Measurements from ENCODE around the gene MAP2K1. TPM values are rescaled to one million over a fixed set of nuclear protein-coding genes. Genes with fewer than 3 reads are reported as not detected.

MAP2K1 gene
- total RNA-seq, 1 experiment from 2014 or later, result 63.7 TPM

- H3K4me3 Mint-ChIP-seq (ENCODE audit: unreplicated experiment), result peak overlapping the region; percentile 96
- H3K27ac Mint-ChIP-seq (ENCODE audit: unreplicated experiment), result peak overlapping the region; percentile 100
- intact Hi-C loops (cut with micrococcal nuclease; ENCODE audit: unreplicated experiment), result loop anchor here (2.0 kb wide), 1 partner anchor 149 kb away; the partner anchor contains the start of gene TIPIN
- peaks cover 15% of the 10 kb centered on the region for H3K4me1 Mint-ChIP-seq (ENCODE audit: low read depth, unreplicated experiment)
- H3K9me3 ChIP-seq, result no peaks in the 10 kb centered on the region
- TF ChIP-seq CTCF (IDR thresholded peaks at IDR 0.05; ENCODE audit: insufficient read depth in 1 of 2, low read depth in 1 of 2, low read length in 1 of 2, severe bottlenecking in 1 of 2, unreplicated experiment in 1 of 2), result no peak
- no peak for DNase-seq
- H3K27me3 Mint-ChIP-seq (ENCODE audit: insufficient read depth, unreplicated experiment), result no peaks in the 10 kb centered on the region
- H3K27me3 ChIP-seq (replicated peaks; ENCODE audit: control insufficient read depth, insufficient read depth, low read length), result no peaks in the 10 kb centered on the region
- H3K4me1 ChIP-seq, result peaks cover 6% of the 10 kb centered on the region; the same call in 1 of the 2 replicates
- POLR2A ChIA-PET, result interaction anchor here (0.6 to 1.1 kb wide), 5 partner anchors 9 to 1700 kb away, joined by 3 to 4 read pairs (median 4); partner anchors contain the start of genes CALML4, MAP2K1 and RNU5B-1
- H3K4me3 ChIP-seq (ENCODE audit: low read depth, low read length), result peak overlapping the region; percentile 68
- TSS peak; percentile 82 for BruUV-seq (replicated peaks)
- peaks cover 52% of the 10 kb centered on the region for H3K36me3 Mint-ChIP-seq (ENCODE audit: insufficient read depth, unreplicated experiment)
- H3K36me3 ChIP-seq (ENCODE audit: control insufficient read depth, insufficient read depth, low read length), result peaks cover 2% of the 10 kb centered on the region
- H3K9me3 Mint-ChIP-seq (ENCODE audit: unreplicated experiment), result no peaks in the 10 kb centered on the region
- CTCF ChIA-PET, result interaction anchor here (0.6 kb wide), 1 partner anchor 215 kb away, joined by 4 read pairs; no protein-coding TSS in a partner anchor
Measured at GRCh38 chr15:66505430-66505811, 118.7 kb downstream of the MAP2K1 start.

- no peaks in the 10 kb centered on the region for H3K27me3 Mint-ChIP-seq (ENCODE audit: insufficient read depth, unreplicated experiment)
- Histone ChIP-seq H3K4me1 (peaks cover 6% of the 10 kb centered on the region; the same call in 1 of the 2 replicates), H3K9me3 (no peaks in the 10 kb centered on the region), H3K27me3 (replicated peaks; ENCODE audit: control insufficient read depth, insufficient read depth, low read length) (no peaks in the 10 kb centered on the region), H3K36me3 (ENCODE audit: control insufficient read depth, insufficient read depth, low read length) (peaks cover 2% of the 10 kb centered on the region; the same call in 1 of the 2 replicates), H3K4me3 (ENCODE audit: low read depth, low read length) (peak overlapping the region; percentile 68)
- ChIA-PET POLR2A (interaction anchor here (0.7 to 1.1 kb wide), 2 partner anchors 9 to 1700 kb away, joined by 3 to 4 read pairs; partner anchors contain the start of gene CALML4), CTCF (no interaction called here)
- H3K36me3 Mint-ChIP-seq (ENCODE audit: insufficient read depth, unreplicated experiment), result peaks cover 48% of the 10 kb centered on the region
- BruUV-seq (replicated peaks), result no TSS peak
- H3K27ac Mint-ChIP-seq (ENCODE audit: unreplicated experiment), result peak overlapping the region; percentile 100
- TF ChIP-seq CTCF (IDR thresholded peaks at IDR 0.05; ENCODE audit: insufficient read depth in 1 of 2, low read depth in 1 of 2, low read length in 1 of 2, severe bottlenecking in 1 of 2, unreplicated experiment in 1 of 2), result no peak
- H3K9me3 Mint-ChIP-seq (ENCODE audit: unreplicated experiment), result no peaks in the 10 kb centered on the region
- H3K4me3 Mint-ChIP-seq (ENCODE audit: unreplicated experiment), result peak overlapping the region; percentile 96
- intact Hi-C loops (cut with micrococcal nuclease; ENCODE audit: unreplicated experiment), result loop anchor here (2.0 kb wide), 1 partner anchor 149 kb away; the partner anchor contains the start of gene TIPIN
- DNase-seq, result no peak
- H3K4me1 Mint-ChIP-seq (ENCODE audit: low read depth, unreplicated experiment), result peaks cover 15% of the 10 kb centered on the region
Measured at GRCh38 chr15:66505818-66506217, 119.1 kb downstream of the MAP2K1 start.

GRCh38 chr15:66508293-66508883, 121.7 kb downstream of the MAP2K1 start:
- Histone ChIP-seq H3K4me1 (peaks cover under 1% of the 10 kb centered on the region; the same call in 1 of the 2 replicates), H3K36me3 (ENCODE audit: control insufficient read depth, insufficient read depth, low read length) (no peaks in the 10 kb centered on the region), H3K4me3 (ENCODE audit: low read depth, low read length) (no peak overlapping the region), H3K9me3 (no peaks in the 10 kb centered on the region), H3K27me3 (replicated peaks; ENCODE audit: control insufficient read depth, insufficient read depth, low read length) (no peaks in the 10 kb centered on the region)
- Mint-ChIP-seq H3K27ac (ENCODE audit: unreplicated experiment) (no peak overlapping the region), H3K9me3 (ENCODE audit: unreplicated experiment) (no peaks in the 10 kb centered on the region), H3K4me1 (ENCODE audit: low read depth, unreplicated experiment) (peaks cover 7% of the 10 kb centered on the region), H3K36me3 (ENCODE audit: insufficient read depth, unreplicated experiment) (peaks cover 22% of the 10 kb centered on the region), H3K4me3 (ENCODE audit: unreplicated experiment) (no peak overlapping the region), H3K27me3 (ENCODE audit: insufficient read depth, unreplicated experiment) (no peaks in the 10 kb centered on the region)
- no peak for TF ChIP-seq CTCF (IDR thresholded peaks at IDR 0.05; ENCODE audit: insufficient read depth in 1 of 2, low read depth in 1 of 2, low read length in 1 of 2, severe bottlenecking in 1 of 2, unreplicated experiment in 1 of 2)
- POLR2A ChIA-PET, result no interaction called here
- no TSS peak for BruUV-seq (replicated peaks)
- CTCF ChIA-PET, result no interaction called here
- DNase-seq, result no peak
- intact Hi-C loops (cut with micrococcal nuclease; ENCODE audit: unreplicated experiment), result no loop called here

Measured in Caco-2 (cell line).